Measurements from ENCODE around the gene SLC6A20.

Gene SLC6A20

GRCh38 chr3:45807681-45808540, 11.6 kb upstream of the SLC6A20 start:
- TF ChIP-seq, protein P1, sequence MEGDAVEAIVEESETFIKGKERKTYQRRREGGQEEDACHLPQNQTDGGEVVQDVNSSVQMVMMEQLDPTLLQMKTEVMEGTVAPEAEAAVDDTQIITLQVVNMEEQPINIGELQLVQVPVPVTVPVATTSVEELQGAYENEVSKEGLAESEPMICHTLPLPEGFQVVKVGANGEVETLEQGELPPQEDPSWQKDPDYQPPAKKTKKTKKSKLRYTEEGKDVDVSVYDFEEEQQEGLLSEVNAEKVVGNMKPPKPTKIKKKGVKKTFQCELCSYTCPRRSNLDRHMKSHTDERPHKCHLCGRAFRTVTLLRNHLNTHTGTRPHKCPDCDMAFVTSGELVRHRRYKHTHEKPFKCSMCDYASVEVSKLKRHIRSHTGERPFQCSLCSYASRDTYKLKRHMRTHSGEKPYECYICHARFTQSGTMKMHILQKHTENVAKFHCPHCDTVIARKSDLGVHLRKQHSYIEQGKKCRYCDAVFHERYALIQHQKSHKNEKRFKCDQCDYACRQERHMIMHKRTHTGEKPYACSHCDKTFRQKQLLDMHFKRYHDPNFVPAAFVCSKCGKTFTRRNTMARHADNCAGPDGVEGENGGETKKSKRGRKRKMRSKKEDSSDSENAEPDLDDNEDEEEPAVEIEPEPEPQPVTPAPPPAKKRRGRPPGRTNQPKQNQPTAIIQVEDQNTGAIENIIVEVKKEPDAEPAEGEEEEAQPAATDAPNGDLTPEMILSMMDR (IDR thresholded peaks at IDR 0.05) = no peak
- no peaks in the 10 kb centered on the region for H3K9me3 ChIP-seq
- peaks cover 0 to 5% (median 0%) of the 10 kb centered on the region in 3 donors for H3K36me3 ChIP-seq
- no peak overlapping the region for H3K27ac ChIP-seq
- H3K27me3 ChIP-seq = no peaks in the 10 kb centered on the region
- H3K4me3 ChIP-seq = no peak overlapping the region
- intact Hi-C loops (cut with DNase I; ENCODE audit: low total_unique reads) = no loop called here
- no peaks in the 10 kb centered on the region for H3K4me1 ChIP-seq
- DNase-seq = no peak

DNA sequence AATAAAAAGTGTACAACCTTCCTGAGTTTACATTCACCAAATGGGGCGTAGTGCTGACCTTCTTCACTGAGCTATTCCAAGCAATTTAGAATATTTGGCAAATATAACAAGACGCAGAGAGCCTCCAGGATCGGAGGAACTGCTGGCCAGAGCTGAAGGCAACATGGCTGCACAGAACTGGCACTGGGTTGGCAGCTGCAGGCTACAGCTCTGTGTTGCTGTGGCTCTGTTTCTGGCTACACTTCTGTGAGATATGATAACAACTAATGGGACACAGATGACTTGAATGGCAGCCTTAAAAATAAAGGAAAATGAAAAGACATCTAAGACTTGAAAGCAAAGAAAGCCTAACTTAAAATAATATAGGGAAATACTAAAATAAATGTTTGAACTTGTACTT, 10.8 kb upstream of the SLC6A20 start:
- Histone ChIP-seq H3K36me3 (peaks cover 0 to 5% (median 0%) of the 10 kb centered on the region in 3 donors), H3K9me3 (no peaks in the 10 kb centered on the region), H3K27me3 (no peaks in the 10 kb centered on the region), H3K4me1 (no peaks in the 10 kb centered on the region), H3K27ac (no peak overlapping the region), H3K4me3 (no peak overlapping the region)
- DNase-seq = no peak
- TF ChIP-seq, protein P1 (IDR thresholded peaks at IDR 0.05) = no peak
- intact Hi-C loops (cut with DNase I; ENCODE audit: low total_unique reads) = no loop called here

- no peaks in the 10 kb centered on the region for H3K4me1 ChIP-seq
- peaks cover 0 to 5% (median 0%) of the 10 kb centered on the region in 3 donors for H3K36me3 ChIP-seq
- H3K4me3 ChIP-seq = no peak overlapping the region
- no peak for DNase-seq
- intact Hi-C loops (cut with DNase I; ENCODE audit: low total_unique reads) = no loop called here
- no peak overlapping the region for H3K27ac ChIP-seq
- TF ChIP-seq, protein P1 (IDR thresholded peaks at IDR 0.05) = no peak
- no peaks in the 10 kb centered on the region for H3K9me3 ChIP-seq
- H3K27me3 ChIP-seq = no peaks in the 10 kb centered on the region
Observed at GRCh38 chr3:45806072-45806471, 9.7 kb upstream of the SLC6A20 start.

DNA sequence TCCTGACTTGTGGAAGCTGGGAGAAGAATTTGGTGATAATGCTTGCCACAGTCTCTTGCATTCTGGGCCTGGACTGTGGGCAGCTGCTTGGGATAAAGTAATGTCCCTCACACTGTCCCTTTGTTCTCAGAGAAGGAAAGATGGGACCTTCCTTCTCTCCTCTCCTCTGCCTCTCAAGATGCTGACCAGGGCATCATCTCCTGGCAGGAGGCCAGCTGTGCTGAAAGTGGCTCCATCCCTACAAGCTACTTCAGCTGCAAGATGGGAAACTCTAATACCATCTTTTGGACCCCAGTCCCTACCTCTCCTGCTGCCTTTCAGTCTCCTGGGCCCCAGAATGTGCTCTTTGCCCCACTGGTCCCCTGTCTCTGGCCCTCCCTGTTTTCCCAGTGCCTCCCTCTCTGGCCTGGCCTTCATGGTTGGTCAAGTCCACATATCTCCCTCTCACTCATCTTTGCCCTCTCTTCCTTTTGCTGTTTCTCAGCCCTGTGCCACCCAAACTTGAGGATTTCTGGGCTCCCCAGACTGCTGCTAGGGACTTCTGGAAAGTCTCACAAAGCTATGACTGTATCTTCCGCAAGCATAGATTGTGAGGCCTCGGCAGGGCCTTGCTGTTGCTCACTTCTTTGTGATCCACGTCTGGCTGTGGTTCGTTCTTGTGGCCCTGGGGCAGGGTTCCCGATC, 7.1 kb upstream of the SLC6A20 start:
- no peak for DNase-seq
- TF ChIP-seq, protein P1 (IDR thresholded peaks at IDR 0.05) = no peak
- H3K4me3 ChIP-seq = no peak overlapping the region
- intact Hi-C loops (cut with DNase I; ENCODE audit: low total_unique reads) = no loop called here
- no peaks in the 10 kb centered on the region for H3K4me1 ChIP-seq
- H3K27ac ChIP-seq = no peak overlapping the region
- no peaks in the 10 kb centered on the region for H3K9me3 ChIP-seq
- H3K27me3 ChIP-seq = peaks cover 0 to 12% of the 10 kb centered on the region in 2 donors
- H3K36me3 ChIP-seq = peaks cover 0 to 5% (median 0%) of the 10 kb centered on the region in 3 donors

GRCh38 chr3:45802146-45802545, 5.8 kb upstream of the SLC6A20 start:
- TF ChIP-seq, protein P1 (IDR thresholded peaks at IDR 0.05) = no peak
- Histone ChIP-seq H3K4me1 (no peaks in the 10 kb centered on the region), H3K27me3 (peaks cover 0 to 23% of the 10 kb centered on the region in 2 donors), H3K36me3 (peaks cover 0 to 5% (median 0%) of the 10 kb centered on the region in 3 donors), H3K9me3 (no peaks in the 10 kb centered on the region), H3K4me3 (no peak overlapping the region), H3K27ac (no peak overlapping the region)
- no peak for DNase-seq
- intact Hi-C loops (cut with DNase I; ENCODE audit: low total_unique reads) = no loop called here
